Nephron (organoid): ENCODE data around the gene KCTD2.

Source experiments
- H3K27ac Mint-ChIP-seq, 3 experiments: 2 replicates each; pipeline ENCODE4 v1.8.0; 2020; ENCODE audit warnings: mixed read lengths in 3 of 3, mild to moderate bottlenecking in 2 of 3, moderate library complexity in 1 of 3
- H3K27me3 Mint-ChIP-seq: 2 replicates; pipeline ENCODE4 v1.8.0; 2021; ENCODE audit warnings: low read depth, mild to moderate bottlenecking, moderate library complexity, mixed read lengths
- H3K36me3 Mint-ChIP-seq: 2 replicates; pipeline ENCODE4 v1.8.0; 2020; ENCODE audit warnings: low read depth, mixed read lengths
- H3K4me1 Mint-ChIP-seq: 2 replicates; pipeline ENCODE4 v1.8.0; 2020; ENCODE audit warnings: mixed read lengths
- H3K4me3 Mint-ChIP-seq, 3 experiments: 2 replicates each; pipeline ENCODE4 v1.8.0; 2020; ENCODE audit warnings: mild to moderate bottlenecking in 3 of 3, mixed read lengths in 3 of 3, moderate library complexity in 2 of 3
- H3K9me3 Mint-ChIP-seq: 2 replicates; pipeline ENCODE4 v1.8.0; 2020; ENCODE audit warnings: mixed read lengths
- TF ChIP-seq, protein P1 (sequence below), 3 experiments: fragments of 200-600 bp; sonication (generic); IDR thresholded peaks; one replicate each; pipeline ENCODE4 v1.5.0; 2021; ENCODE audit warnings: antibody characterized with exemption in 3 of 3; ENCODE audit not compliant: unreplicated experiment in 3 of 3

KCTD2 gene

DNA sequence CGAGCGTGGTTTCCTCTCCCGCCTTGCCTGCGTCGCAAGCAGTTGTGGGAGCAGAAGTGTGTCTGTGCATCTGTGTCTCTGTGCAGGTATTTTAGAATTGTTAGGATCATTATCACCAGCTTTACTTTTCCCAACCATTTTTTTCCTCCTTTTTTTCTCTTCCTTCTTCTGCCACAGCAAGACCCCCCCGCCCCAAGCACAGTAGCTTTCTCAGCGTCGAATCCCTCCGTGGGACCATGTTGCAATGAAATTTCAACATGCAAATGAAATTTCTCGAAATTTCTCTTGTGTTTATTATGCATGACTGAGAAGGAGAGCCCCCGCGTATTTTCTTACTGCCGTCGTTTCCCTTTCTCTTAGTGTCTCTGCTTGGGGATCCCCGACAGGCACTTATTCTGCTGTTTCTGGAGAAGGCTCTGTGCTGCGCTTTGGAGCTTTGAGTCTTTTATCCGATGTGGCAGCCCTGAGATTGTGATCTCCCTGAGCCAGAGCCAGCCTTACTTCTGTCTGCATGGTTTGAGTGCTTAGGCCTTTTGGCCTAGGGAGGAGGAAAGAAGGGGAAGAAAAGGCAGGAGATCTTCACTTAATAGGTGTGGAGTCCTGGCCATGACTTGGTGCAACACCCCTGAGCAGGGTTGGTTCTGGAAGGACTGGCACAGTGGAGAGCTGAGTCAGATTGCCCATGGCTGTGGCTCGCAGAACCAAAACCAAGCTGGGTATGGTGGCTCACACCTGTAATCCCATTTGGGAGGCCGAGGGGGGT, 67.7 kb downstream of the KCTD2 start:
- peaks cover 22% of the 10 kb centered on the region for H3K36me3 Mint-ChIP-seq
- TF ChIP-seq, protein P1, sequence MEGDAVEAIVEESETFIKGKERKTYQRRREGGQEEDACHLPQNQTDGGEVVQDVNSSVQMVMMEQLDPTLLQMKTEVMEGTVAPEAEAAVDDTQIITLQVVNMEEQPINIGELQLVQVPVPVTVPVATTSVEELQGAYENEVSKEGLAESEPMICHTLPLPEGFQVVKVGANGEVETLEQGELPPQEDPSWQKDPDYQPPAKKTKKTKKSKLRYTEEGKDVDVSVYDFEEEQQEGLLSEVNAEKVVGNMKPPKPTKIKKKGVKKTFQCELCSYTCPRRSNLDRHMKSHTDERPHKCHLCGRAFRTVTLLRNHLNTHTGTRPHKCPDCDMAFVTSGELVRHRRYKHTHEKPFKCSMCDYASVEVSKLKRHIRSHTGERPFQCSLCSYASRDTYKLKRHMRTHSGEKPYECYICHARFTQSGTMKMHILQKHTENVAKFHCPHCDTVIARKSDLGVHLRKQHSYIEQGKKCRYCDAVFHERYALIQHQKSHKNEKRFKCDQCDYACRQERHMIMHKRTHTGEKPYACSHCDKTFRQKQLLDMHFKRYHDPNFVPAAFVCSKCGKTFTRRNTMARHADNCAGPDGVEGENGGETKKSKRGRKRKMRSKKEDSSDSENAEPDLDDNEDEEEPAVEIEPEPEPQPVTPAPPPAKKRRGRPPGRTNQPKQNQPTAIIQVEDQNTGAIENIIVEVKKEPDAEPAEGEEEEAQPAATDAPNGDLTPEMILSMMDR (IDR thresholded peaks at IDR 0.05; ENCODE audit: unreplicated experiment in 3 of 3), result no peak
- peaks cover 27% of the 10 kb centered on the region for H3K4me1 Mint-ChIP-seq
- peak overlapping the region; percentile 64 to 68 (median 67) for H3K4me3 Mint-ChIP-seq
- no peaks in the 10 kb centered on the region for H3K27me3 Mint-ChIP-seq
- peak overlapping the region; percentile 68 to 80 (median 78) for H3K27ac Mint-ChIP-seq
- no peaks in the 10 kb centered on the region for H3K9me3 Mint-ChIP-seq
